ENCODE measurements around the gene UBAP2. TPM values are rescaled to one million over a fixed set of nuclear protein-coding genes. Genes with fewer than 3 reads are reported as not detected.
A peak's percentile ranks its signal among the peaks of the same experiment; 100 is the strongest.

UBAP2 gene
- total RNA-seq, 1 donor from 2014 or later: 73.3 TPM

GRCh38 chr9:34059954-34060353 is 11.3 kb upstream of the UBAP2 start:
- peaks cover 3% of the 10 kb centered on the region for H3K27me3 Mint-ChIP-seq (ENCODE audit: low read depth, unreplicated experiment)
- no peak overlapping the region for H3K4me3 Mint-ChIP-seq (ENCODE audit: unreplicated experiment)
- H3K27ac ChIP-seq (ENCODE audit: low read depth, low read length): no peak overlapping the region
- H3K4me2 ChIP-seq (ENCODE audit: low read length): no peak overlapping the region
- H2AFZ ChIP-seq (ENCODE audit: low read depth, low read length): no peak overlapping the region
- no peaks in the 10 kb centered on the region for H3K4me1 Mint-ChIP-seq (ENCODE audit: low read depth, unreplicated experiment)
- no peaks in the 10 kb centered on the region for H3K36me3 ChIP-seq (ENCODE audit: insufficient read depth, low read length)
- no peak overlapping the region for H3K27ac Mint-ChIP-seq (ENCODE audit: unreplicated experiment)
- no peak overlapping the region for H3K9ac ChIP-seq (ENCODE audit: low read length)
- H3K4me3 ChIP-seq (ENCODE audit: insufficient read depth, low read depth, low read length): no peak overlapping the region
- no peaks in the 10 kb centered on the region for H3K9me3 ChIP-seq (ENCODE audit: insufficient read depth, low read depth, low read length)
- no peak for DNase-seq (ENCODE audit: low read depth)
- no peak for TF ChIP-seq EZH2 (IDR thresholded peaks at IDR 0.05; ENCODE audit: insufficient read depth, low read length)
- no peak for TF ChIP-seq CTCF (IDR thresholded peaks at IDR 0.05; ENCODE audit: insufficient read depth, low read depth, low read length)
- no peaks in the 10 kb centered on the region for H3K36me3 Mint-ChIP-seq (ENCODE audit: low read depth, unreplicated experiment)
- no peaks in the 10 kb centered on the region for H3K79me2 ChIP-seq (ENCODE audit: insufficient read depth, low read length)
- no peaks in the 10 kb centered on the region for H3K27me3 ChIP-seq (ENCODE audit: insufficient read depth, low read length)
- H4K20me1 ChIP-seq (ENCODE audit: insufficient read depth, low read length): no peaks in the 10 kb centered on the region
- H3K9me3 Mint-ChIP-seq (ENCODE audit: unreplicated experiment): no peaks in the 10 kb centered on the region
- no peak for FAIRE-seq
- no peaks in the 10 kb centered on the region for H3K4me1 ChIP-seq (ENCODE audit: insufficient read depth, low read length)

GRCh38 chr9:34059281-34059680 is 10.6 kb upstream of the UBAP2 start:
- Histone ChIP-seq H3K4me3 (ENCODE audit: insufficient read depth, low read depth, low read length) (no peak overlapping the region), H3K27me3 (ENCODE audit: insufficient read depth, low read length) (no peaks in the 10 kb centered on the region), H3K9me3 (ENCODE audit: insufficient read depth, low read depth, low read length) (no peaks in the 10 kb centered on the region), H3K36me3 (ENCODE audit: insufficient read depth, low read length) (no peaks in the 10 kb centered on the region), H2AFZ (ENCODE audit: low read depth, low read length) (no peak overlapping the region), H3K4me1 (ENCODE audit: insufficient read depth, low read length) (no peaks in the 10 kb centered on the region), H4K20me1 (ENCODE audit: insufficient read depth, low read length) (no peaks in the 10 kb centered on the region), H3K4me2 (ENCODE audit: low read length) (no peak overlapping the region), H3K9ac (ENCODE audit: low read length) (no peak overlapping the region), H3K27ac (ENCODE audit: low read depth, low read length) (no peak overlapping the region), H3K79me2 (ENCODE audit: insufficient read depth, low read length) (no peaks in the 10 kb centered on the region)
- Mint-ChIP-seq H3K4me3 (ENCODE audit: unreplicated experiment) (no peak overlapping the region), H3K27ac (ENCODE audit: unreplicated experiment) (no peak overlapping the region), H3K27me3 (ENCODE audit: low read depth, unreplicated experiment) (peaks cover 3% of the 10 kb centered on the region), H3K4me1 (ENCODE audit: low read depth, unreplicated experiment) (no peaks in the 10 kb centered on the region), H3K9me3 (ENCODE audit: unreplicated experiment) (no peaks in the 10 kb centered on the region), H3K36me3 (ENCODE audit: low read depth, unreplicated experiment) (no peaks in the 10 kb centered on the region)
- TF ChIP-seq EZH2 (IDR thresholded peaks at IDR 0.05; ENCODE audit: insufficient read depth, low read length): no peak
- TF ChIP-seq CTCF (IDR thresholded peaks at IDR 0.05; ENCODE audit: insufficient read depth, low read depth, low read length): no peak
- FAIRE-seq: no peak
- no peak for DNase-seq (ENCODE audit: low read depth)

GRCh38 chr9:34049630-34050384 is 1.1 kb upstream of the UBAP2 start:
- peaks cover 22% of the 10 kb centered on the region for H4K20me1 ChIP-seq (ENCODE audit: insufficient read depth, low read length)
- H3K4me2 ChIP-seq (ENCODE audit: low read length): peak overlapping the region; percentile 88
- H3K4me1 ChIP-seq (ENCODE audit: insufficient read depth, low read length): peaks cover 12% of the 10 kb centered on the region
- peak overlapping the region; percentile 94 for H3K9ac ChIP-seq (ENCODE audit: low read length)
- peak overlapping the region; percentile 98 for H3K4me3 Mint-ChIP-seq (ENCODE audit: unreplicated experiment)
- peak overlapping the region; percentile 88 for H3K4me3 ChIP-seq (ENCODE audit: insufficient read depth, low read depth, low read length)
- no peaks in the 10 kb centered on the region for H3K9me3 ChIP-seq (ENCODE audit: insufficient read depth, low read depth, low read length)
- H3K79me2 ChIP-seq (ENCODE audit: insufficient read depth, low read length): peaks cover 39% of the 10 kb centered on the region
- H3K36me3 Mint-ChIP-seq (ENCODE audit: low read depth, unreplicated experiment): no peaks in the 10 kb centered on the region
- H3K27ac ChIP-seq (ENCODE audit: low read depth, low read length): peak overlapping the region; percentile 99
- no peaks in the 10 kb centered on the region for H3K36me3 ChIP-seq (ENCODE audit: insufficient read depth, low read length)
- TF ChIP-seq EZH2 (IDR thresholded peaks at IDR 0.05; ENCODE audit: insufficient read depth, low read length): no peak
- TF ChIP-seq CTCF (IDR thresholded peaks at IDR 0.05; ENCODE audit: insufficient read depth, low read depth, low read length): no peak
- no peaks in the 10 kb centered on the region for H3K9me3 Mint-ChIP-seq (ENCODE audit: unreplicated experiment)
- H3K27me3 ChIP-seq (ENCODE audit: insufficient read depth, low read length): no peaks in the 10 kb centered on the region
- peak overlapping the region; percentile 100 for H3K27ac Mint-ChIP-seq (ENCODE audit: unreplicated experiment)
- peak overlapping the region; percentile 99 for H2AFZ ChIP-seq (ENCODE audit: low read depth, low read length)
- H3K4me1 Mint-ChIP-seq (ENCODE audit: low read depth, unreplicated experiment): peaks cover 15% of the 10 kb centered on the region
- no peak for DNase-seq (ENCODE audit: low read depth)
- no peaks in the 10 kb centered on the region for H3K27me3 Mint-ChIP-seq (ENCODE audit: low read depth, unreplicated experiment)
- no peak for FAIRE-seq

Data from astrocyte (in vitro differentiated cells and primary cell).